Spleen (tissue), 11 donors: ENCODE measurements around the gene HECTD1. TPM values are rescaled to one million over a fixed set of nuclear protein-coding genes. Genes with fewer than 3 reads are reported as not detected.

Experiments used
- DNase-seq: peaks from one replicate; pipeline ENCODE4 v3.0.0-alpha.2; 2020
- H3K27ac ChIP-seq, 8 donors: fragments of 200-600 bp; sonication (generic) in 7 of 8; 1 replicate in 4 of 8; 2 replicates in 4 of 8; pipeline versions ENCODE4 v1.5.0 to v1.8.0; 2016 to 2021; ENCODE audit warnings: inconsistent platforms in 4 of 8, mild to moderate bottlenecking in 4 of 8, moderate library complexity in 1 of 8
- H3K27me3 ChIP-seq, 7 donors: fragments of 200-600 bp; sonication (generic) in 6 of 7; replicated peaks in 1 of 7; 1 replicate in 4 of 7; 2 replicates in 3 of 7; pipeline versions ENCODE4 v1.5.0 to v1.8.0; 2016 to 2021; ENCODE audit warnings: inconsistent platforms in 3 of 7, mild to moderate bottlenecking in 1 of 7
- H3K36me3 ChIP-seq, 6 donors: fragments of 200-600 bp; sonication (generic) in 5 of 6; 1 replicate in 4 of 6; 2 replicates in 2 of 6; pipeline versions ENCODE4 v1.5.0 to v1.8.0; 2016 to 2021; ENCODE audit warnings: inconsistent platforms in 2 of 6
- H3K4me1 ChIP-seq, 6 donors: fragments of 200-600 bp; sonication (generic) in 5 of 6; 1 replicate in 3 of 6; 2 replicates in 3 of 6; pipeline versions ENCODE4 v1.5.0 to v1.8.0; 2016 to 2021; ENCODE audit warnings: inconsistent platforms in 3 of 6
- H3K4me3 ChIP-seq, 8 donors: fragments of 200-600 bp; sonication (generic) in 7 of 8; 1 replicate in 4 of 8; 2 replicates in 4 of 8; pipeline versions ENCODE4 v1.5.0 to v1.8.0; 2016 to 2021; ENCODE audit warnings: inconsistent platforms in 4 of 8, mild to moderate bottlenecking in 4 of 8, moderate library complexity in 2 of 8
- H3K9me3 ChIP-seq, 8 donors: fragments of 200-600 bp; sonication (generic) in 7 of 8; 1 replicate in 4 of 8; 2 replicates in 4 of 8; pipeline versions ENCODE4 v1.5.0 to v1.8.0; 2016 to 2021; ENCODE audit warnings: inconsistent platforms in 4 of 8
- CTCF ChIP-seq, 11 experiments: fragments of 200-600 bp in 7 of 11; fragments of 450-650 bp in 4 of 11; sonication (generic) in 4 of 11; IDR thresholded peaks in 8 of 11; conservative IDR thresholded peaks in 3 of 11; 1 replicate in 7 of 11; 2 replicates in 4 of 11; pipeline versions ENCODE4 v1.4.0 to v1.8.0; 2016 to 2021; ENCODE audit warnings: antibody characterized with exemption in 11 of 11, inconsistent platforms in 4 of 11, mild to moderate bottlenecking in 1 of 11
- POLR2A ChIP-seq, 3 donors: fragments of 450-650 bp; IDR thresholded peaks; one replicate each; pipeline ENCODE4 v1.5.1; 2017; ENCODE audit warnings: antibody characterized with exemption in 3 of 3, mild to moderate bottlenecking in 1 of 3
- POLR2AphosphoS5 ChIP-seq, 3 donors: sonication (generic); formaldehyde crosslinking; IDR thresholded peaks; one replicate each; pipeline ENCODE4 v1.5.1; 2017; ENCODE audit warnings: antibody characterized with exemption in 3 of 3
- WGBS, 5 donors: extraction: QIAGEN DNeasy Blood & Tissue Kit in 3 of 5; methylation state at CpG; one replicate each; pipeline versions ENCODE4 v1.1.5 to v1.1.7; 2013 to 2018; 5-methylcytosine and 5-hydroxymethylcytosine counted together
- intact Hi-C: fragments of 100-400 bp; cut with DNase I; formaldehyde crosslinking; loops from one replicate; pipeline ENCODE4 v1.15.0; 2023; ENCODE audit warnings: low total_unique reads
- polyA plus RNA-seq, 3 donors: library from polyadenylated mRNA; stranded (reverse); fragments of 200-250 nt; gene quantifications; one replicate each; pipeline ENCODE4 v1.2.1, GENCODE V29; 2013
- total RNA-seq, 7 donors: library from RNA; depleted of rRNA in 3 of 7; stranded (reverse); fragments of >200 nt in 3 of 7; fragmentation: NEBNext Ultra II Directional in 4 of 7; extraction: Animal tissue kit (Norgen Biotek cat#: 25700) in 4 of 7; gene quantifications; one replicate each; pipeline versions ENCODE4 v1.1.0 to v1.2.1, GENCODE V29; 2016 to 2021
- donor health status: healthy with polysubstance abuse.
- donor health status: DM: no; HTN: no; CAD: no; lungs with moderate emphysema.
- donor health status: DM: no; HTN: no; CAD: no.
- donor health status: Bipolar disorder and iron deficiency.
- donor health status: healthy.
- donor health status: DM: no; HTN: no; CAD: no.
- donor health status: DM: yes; HTN: yes; CAD: no.

Gene HECTD1
- total and polyA plus RNA-seq, 10 donors: 27.6 to 176 (median 145) TPM

- Histone ChIP-seq H3K27me3 (no peaks in the 10 kb centered on the region), H3K4me3 (no peak overlapping the region), H3K36me3 (no peaks in the 10 kb centered on the region), H3K4me1 (no peaks in the 10 kb centered on the region), H3K27ac (no peak overlapping the region), H3K9me3 (no peaks in the 10 kb centered on the region)
- no peak for DNase-seq
- 93 to 98% (median 95%) methylated on average over 9 of the region's 9 CpGs for WGBS, 5 donors
- intact Hi-C loops: no loop called here
- no peak for TF ChIP-seq POLR2A (IDR thresholded peaks at IDR 0.05)
- no peak for TF ChIP-seq POLR2AphosphoS5 (IDR thresholded peaks at IDR 0.05)
- no peak for TF ChIP-seq CTCF (IDR thresholded peaks at IDR 0.05 in 8 of 11, conservative IDR thresholded peaks at IDR 0.05 in 3 of 11)
Measured at GRCh38 chr14:31216359-31216758, 8.8 kb upstream of the HECTD1 start.

- H3K27me3 ChIP-seq: no peaks in the 10 kb centered on the region
- TF ChIP-seq CTCF (IDR thresholded peaks at IDR 0.05 in 8 of 11, conservative IDR thresholded peaks at IDR 0.05 in 3 of 11) (no peak), POLR2AphosphoS5 (IDR thresholded peaks at IDR 0.05) (no peak), POLR2A (IDR thresholded peaks at IDR 0.05) (no peak)
- H3K36me3 ChIP-seq: no peaks in the 10 kb centered on the region
- WGBS, 5 donors: 84 to 95% (median 85%) methylated on average over 2 of the region's 2 CpGs
- DNase-seq: no peak
- no peak overlapping the region for H3K27ac ChIP-seq
- intact Hi-C loops: no loop called here
- H3K4me3 ChIP-seq: no peak overlapping the region
- H3K4me1 ChIP-seq: peaks cover 6 to 24% (median 13%) of the 10 kb centered on the region in 6 donors
- H3K9me3 ChIP-seq: no peaks in the 10 kb centered on the region
Measured at GRCh38 chr14:31212893-31213292, 5.3 kb upstream of the HECTD1 start.

GRCh38 chr14:31209605-31210004 lies 2.0 kb upstream of the HECTD1 start:
- H3K4me3 ChIP-seq: no peak overlapping the region
- TF ChIP-seq CTCF (IDR thresholded peaks at IDR 0.05 in 8 of 11, conservative IDR thresholded peaks at IDR 0.05 in 3 of 11): no peak
- no peak for TF ChIP-seq POLR2AphosphoS5 (IDR thresholded peaks at IDR 0.05)
- TF ChIP-seq POLR2A (IDR thresholded peaks at IDR 0.05): no peak
- no peak for DNase-seq
- no peaks in the 10 kb centered on the region for H3K27me3 ChIP-seq
- H3K9me3 ChIP-seq: no peaks in the 10 kb centered on the region
- H3K36me3 ChIP-seq: no peaks in the 10 kb centered on the region
- intact Hi-C loops: no loop called here
- H3K4me1 ChIP-seq: peaks cover 19 to 44% (median 32%) of the 10 kb centered on the region in 6 donors
- WGBS, 5 donors: 96 to 98% (median 96%) methylated on average over 5 of the region's 5 CpGs
- H3K27ac ChIP-seq: peak overlapping the region in 3 of 8 donors; percentile 98 to 99 (median 98)

- Histone ChIP-seq H3K9me3 (no peaks in the 10 kb centered on the region), H3K4me1 (peaks cover 24 to 52% (median 35%) of the 10 kb centered on the region in 6 donors), H3K4me3 (peak overlapping the region; percentile 66 to 84 (median 72)), H3K27ac (peak overlapping the region; percentile 97 to 99 (median 98)), H3K27me3 (no peaks in the 10 kb centered on the region), H3K36me3 (peaks cover 0 to 6% (median 0%) of the 10 kb centered on the region in 6 donors)
- WGBS, 5 donors: 63 to 69% (median 64%) methylated on average over 16 of the region's 16 CpGs
- intact Hi-C loops: no loop called here
- TF ChIP-seq CTCF (IDR thresholded peaks at IDR 0.05 in 8 of 11, conservative IDR thresholded peaks at IDR 0.05 in 3 of 11): no peak
- TF ChIP-seq POLR2A (IDR thresholded peaks at IDR 0.05): no peak
- TF ChIP-seq POLR2AphosphoS5 (IDR thresholded peaks at IDR 0.05): no peak
- DNase-seq: no peak
Measured at GRCh38 chr14:31208546-31209424, 1.2 kb upstream of the HECTD1 start.
